HepG2 (cell line): ENCODE measurements around the gene ZNF91. TPM values are rescaled to one million over a fixed set of nuclear protein-coding genes. Genes with fewer than 3 reads are reported as not detected.

ENCODE experiments used
- ATAC-seq: fragments of 200-7000 bp; cut with Tn5 transposase; 3 replicates; pipeline ENCODE4 v1.9.1; 2020; ENCODE audit warnings: mild to moderate bottlenecking, moderate library complexity
- BruUV-seq: library from RNA; stranded (reverse); fragments of 400-500 nt; replicated peaks from 2 replicates; lab custom pipeline; 2021; lab: Mats Ljungman, UMichigan
- CTCF ChIA-PET: fragments of 300-600 bp; formaldehyde crosslinking; extraction: SDS; loops from one replicate; lab custom pipeline; 2021; ENCODE audit warnings: low total read pairs, inconsistent platforms, low intra/inter-chr PET ratio; lab: Yijun Ruan, JAX
- POLR2A ChIA-PET: fragments of 350-600 bp; sonication (Branson Sonifier 250); formaldehyde crosslinking; loops from one replicate; lab custom pipeline; 2020; ENCODE audit warnings: antibody characterized with exemption, inconsistent platforms; lab: Yijun Ruan, JAX
- DNase-seq: peaks from one replicate; pipeline ENCODE4 v3.0.0-alpha.2; 2015; ENCODE audit warnings: low spot score
- FAIRE-seq: peaks from 3 replicates; lab custom pipeline; 2011; peaks lifted over from hg19 to GRCh38; lab: Jason Lieb, UNC
- H2AFZ ChIP-seq: one replicate; pipeline ENCODE4 v1.6.1; 2011; ENCODE audit warnings: low read length, inconsistent platforms
- H3K27ac ChIP-seq: fragments of 300-600 bp; 3 replicates; pipeline ENCODE4 v1.8.0; 2011; ENCODE audit warnings: mixed run types, mild to moderate bottlenecking, mixed read lengths, low read length, inconsistent platforms; ENCODE audit not compliant: insufficient read depth; ENCODE audit errors: extremely low read length
- H3K27me3 ChIP-seq, 2 experiments: fragments of 200-600 bp in 1 of 2; 2 replicates in 1 of 2; 3 replicates in 1 of 2; pipeline versions ENCODE4 v1.6.0 to v1.8.0; 2011; ENCODE audit warnings: low read length in 2 of 2, mild to moderate bottlenecking in 2 of 2, moderate library complexity in 2 of 2, inconsistent platforms in 1 of 2; ENCODE audit not compliant: insufficient read depth in 2 of 2, control insufficient read depth in 1 of 2
- H3K36me3 ChIP-seq, 2 experiments: fragments of 200-600 bp in 1 of 2; replicated peaks in 1 of 2; 2 replicates in 1 of 2; 3 replicates in 1 of 2; pipeline versions ENCODE4 v1.5.1 to v1.8.0; 2011; ENCODE audit warnings: low read length in 2 of 2, inconsistent platforms in 1 of 2; ENCODE audit not compliant: insufficient read depth in 2 of 2, control insufficient read depth in 1 of 2
- H3K4me1 ChIP-seq: 2 replicates; pipeline ENCODE4 v1.5.1; 2012; ENCODE audit warnings: low read length, inconsistent platforms; ENCODE audit not compliant: insufficient read depth
- H3K4me2 ChIP-seq: 2 replicates; pipeline ENCODE4 v1.6.0; 2011; ENCODE audit warnings: low read depth, low read length, inconsistent platforms
- H3K4me3 ChIP-seq, 3 experiments: fragments of 200-600 bp in 1 of 3; sonication (generic), shearing (Covaris generic) in 1 of 3; replicated peaks in 1 of 3; 2 replicates each; pipeline ENCODE4 v1.5.1; 2011 to 2016; ENCODE audit warnings: low read length in 3 of 3, inconsistent platforms in 2 of 3, low read depth in 2 of 3, mild to moderate bottlenecking in 2 of 3, control low read depth in 1 of 3, mixed read lengths in 1 of 3; ENCODE audit not compliant: insufficient read depth in 1 of 3
- H3K79me2 ChIP-seq: one replicate; pipeline ENCODE4 v1.6.1; 2011; ENCODE audit warnings: low read length, inconsistent platforms; ENCODE audit not compliant: insufficient read depth
- H3K9ac ChIP-seq: 2 replicates; pipeline ENCODE4 v1.6.0; 2011; ENCODE audit warnings: mild to moderate bottlenecking, low read depth, low read length, inconsistent platforms; ENCODE audit not compliant: insufficient read depth
- H3K9me3 ChIP-seq: 2 replicates; pipeline ENCODE4 v1.5.1; 2012; ENCODE audit warnings: mild to moderate bottlenecking, low read length
- H4K20me1 ChIP-seq: 2 replicates; pipeline ENCODE4 v1.6.0; 2011; ENCODE audit warnings: inconsistent platforms, mild to moderate bottlenecking, low read length, moderate library complexity; ENCODE audit not compliant: insufficient read depth
- ATF4 ChIP-seq, 2 experiments: fragments of 450-650 bp in 1 of 2; sonication (generic) in 1 of 2; formaldehyde crosslinking; IDR thresholded peaks; 2 replicates each; pipeline versions ENCODE4 v1.5.0 to v1.8.0; 2020 to 2022; ENCODE audit warnings: mild to moderate bottlenecking in 1 of 2, missing genetic modification reagents in 1 of 2
- DZIP1 ChIP-seq: sonication (generic); formaldehyde crosslinking; IDR thresholded peaks from 2 replicates; pipeline ENCODE4 v1.5.0; 2020; ENCODE audit warnings: mild to moderate bottlenecking, missing genetic modification reagents
- IRF2 ChIP-seq: IDR thresholded peaks from 2 replicates; pipeline ENCODE4 v1.6.1; 2018; ENCODE audit warnings: missing genetic modification reagents, missing compliant biosample characterization
- IRX3 ChIP-seq: sonication (generic); formaldehyde crosslinking; IDR thresholded peaks from 2 replicates; pipeline ENCODE4 v1.8.1; 2023; ENCODE audit warnings: mild to moderate bottlenecking, low read depth, missing genetic modification reagents, borderline replicate concordance
- KAT2B ChIP-seq: fragments of 150-350 bp; IDR thresholded peaks from 2 replicates; pipeline ENCODE4 v1.6.1; 2014; ENCODE audit warnings: low read depth, low read length, borderline replicate concordance
- MED1 ChIP-seq: sonication (generic); formaldehyde crosslinking; IDR thresholded peaks from 2 replicates; pipeline ENCODE4 v1.4.0; 2020; ENCODE audit warnings: missing genetic modification reagents
- RARG ChIP-seq: sonication (generic); formaldehyde crosslinking; IDR thresholded peaks from 2 replicates; pipeline ENCODE4 v1.4.0; 2020; ENCODE audit warnings: low read depth, mild to moderate bottlenecking, missing genetic modification reagents
- RFXANK ChIP-seq: IDR thresholded peaks from 2 replicates; pipeline ENCODE4 v1.6.1; 2016
- SOX13 ChIP-seq, 3 experiments: fragments of 450-650 bp in 1 of 3; sonication (generic) in 1 of 3; formaldehyde crosslinking in 1 of 3; IDR thresholded peaks in 2 of 3; conservative IDR thresholded peaks in 1 of 3; 2 replicates each; pipeline versions ENCODE4 v1.5.0 to v1.6.1; 2016 to 2020; ENCODE audit warnings: antibody characterized with exemption in 1 of 3, mild to moderate bottlenecking in 1 of 3, missing compliant biosample characterization in 1 of 3, missing genetic modification reagents in 1 of 3, moderate library complexity in 1 of 3
- ZBTB10 ChIP-seq: sonication (generic); formaldehyde crosslinking; IDR thresholded peaks from 2 replicates; pipeline ENCODE4 v1.4.0; 2020; ENCODE audit warnings: missing genetic modification reagents, borderline replicate concordance
- ZBTB2 ChIP-seq: sonication (generic); formaldehyde crosslinking; IDR thresholded peaks from 2 replicates; pipeline ENCODE4 v1.8.0; 2022; ENCODE audit warnings: low read depth, missing genetic modification reagents
- WGBS: methylation state at CpG from one replicate; pipeline ENCODE4 v1.1.6; 2017; ENCODE audit warnings: low lambda C conversion rate; 5-methylcytosine and 5-hydroxymethylcytosine counted together
- in situ Hi-C: cut with HindIII; loops from 2 replicates; pipeline ENCODE4 v1.10.0; 2017; ENCODE audit warnings: low pct_unique_long_range_greater_than_20kb; ENCODE audit not compliant: extremely low pct_ligation_motif_present
- intact Hi-C: fragments of 100-400 bp; cut with micrococcal nuclease; formaldehyde crosslinking; loops from one replicate; pipeline ENCODE4 v1.10.0; 2022; ENCODE audit not compliant: unreplicated experiment
- polyA plus RNA-seq, 8 experiments: library from polyadenylated mRNA; depleted of rRNA in 3 of 8; stranded (reverse) in 7 of 8; unstranded in 1 of 8; fragments of >200 nt; fragmentation: Illumina TruSeq in 4 of 8; extraction: Trizol in 4 of 8; gene quantifications; 2 replicates each; pipeline versions ENCODE4 v1.2.1 to v1.2.3, GENCODE V29; 2011 to 2016; ENCODE audit warnings: low read depth in 4 of 8, missing spikeins in 1 of 8, mixed read lengths in 1 of 8; ENCODE audit not compliant: insufficient read depth in 1 of 8
- total RNA-seq, 5 experiments: library from RNA; depleted of rRNA; stranded (reverse); fragments of >200 nt; fragmentation: Illumina TruSeq; extraction: Trizol; gene quantifications; 2 replicates each; pipeline ENCODE4 v1.2.3, GENCODE V29; 2016; ENCODE audit warnings: low read depth in 1 of 5
- TF ChIP-seq, protein P1 (sequence below): sonication (generic); formaldehyde crosslinking; IDR thresholded peaks from 2 replicates; pipeline ENCODE4 v1.4.0; 2020; ENCODE audit warnings: missing genetic modification reagents

The ZNF91 gene
- total and polyA plus RNA-seq, 2 of the 13 experiments (the other 11 are each of a cell fraction or from before 2014, with no cell fraction given): 19.4 to 21.5 TPM

GRCh38 chr19:23313196-23313595 lies 82.1 kb downstream of the ZNF91 start (continued):
- TF ChIP-seq ZBTB10: no peak
- no peak for TF ChIP-seq ZBTB2 (CRISPR knock-in tag)
- TF ChIP-seq SOX13 (IDR thresholded peaks at IDR 0.05): no peak
- TF ChIP-seq SOX13 (CRISPR knock-in tag; conservative IDR thresholded peaks at IDR 0.05 in 1 of 2, IDR thresholded peaks at IDR 0.05 in 1 of 2): no peak

GRCh38 chr19:23312515-23312914 lies 82.8 kb downstream of the ZNF91 start:
- no peak overlapping the region for H3K4me3 ChIP-seq
- no peak for ATAC-seq
- H3K4me1 ChIP-seq: no peaks in the 10 kb centered on the region
- ChIA-PET POLR2A (no interaction called here), CTCF (no interaction called here)
- 11% methylated on average over 1 of the region's 1 CpG for WGBS
- peaks cover 100% of the 10 kb centered on the region for H3K9me3 ChIP-seq
- no peak for DNase-seq
- no peaks in the 10 kb centered on the region for H3K27me3 ChIP-seq
- H3K27ac ChIP-seq: no peak overlapping the region
- no peaks in the 10 kb centered on the region for H3K36me3 ChIP-seq
- H2AFZ ChIP-seq: no peak overlapping the region
- no peak overlapping the region for H3K9ac ChIP-seq
- no peaks in the 10 kb centered on the region for H4K20me1 ChIP-seq
- in situ Hi-C loops: no loop called here
- intact Hi-C loops: no loop called here
- no peak overlapping the region for H3K4me2 ChIP-seq
- no peaks in the 10 kb centered on the region for H3K79me2 ChIP-seq
- no peak for FAIRE-seq
- BruUV-seq: no TSS peak
- TF ChIP-seq, protein P1, sequence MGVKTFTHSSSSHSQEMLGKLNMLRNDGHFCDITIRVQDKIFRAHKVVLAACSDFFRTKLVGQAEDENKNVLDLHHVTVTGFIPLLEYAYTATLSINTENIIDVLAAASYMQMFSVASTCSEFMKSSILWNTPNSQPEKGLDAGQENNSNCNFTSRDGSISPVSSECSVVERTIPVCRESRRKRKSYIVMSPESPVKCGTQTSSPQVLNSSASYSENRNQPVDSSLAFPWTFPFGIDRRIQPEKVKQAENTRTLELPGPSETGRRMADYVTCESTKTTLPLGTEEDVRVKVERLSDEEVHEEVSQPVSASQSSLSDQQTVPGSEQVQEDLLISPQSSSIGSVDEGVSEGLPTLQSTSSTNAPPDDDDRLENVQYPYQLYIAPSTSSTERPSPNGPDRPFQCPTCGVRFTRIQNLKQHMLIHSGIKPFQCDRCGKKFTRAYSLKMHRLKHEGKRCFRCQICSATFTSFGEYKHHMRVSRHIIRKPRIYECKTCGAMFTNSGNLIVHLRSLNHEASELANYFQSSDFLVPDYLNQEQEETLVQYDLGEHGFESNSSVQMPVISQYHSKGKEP: no peak
- TF ChIP-seq IRX3 (CRISPR knock-in tag) (no peak), KAT2B (no peak), RFXANK (CRISPR knock-in tag) (no peak), RARG (CRISPR knock-in tag) (no peak), IRF2 (CRISPR knock-in tag) (no peak), DZIP1 (no peak), MED1 (CRISPR knock-in tag) (no peak), ATF4 (CRISPR knock-in tag; IDR thresholded peaks at IDR 0.05) (no peak)
